ENCODE measurements around the gene TROAP. TPM values are rescaled to one million over a fixed set of nuclear protein-coding genes. Genes with fewer than 3 reads are reported as not detected.

The TROAP gene
- polyA plus RNA-seq, 10 donors: 8.2 to 22.0 (median 11.0) TPM

DNA sequence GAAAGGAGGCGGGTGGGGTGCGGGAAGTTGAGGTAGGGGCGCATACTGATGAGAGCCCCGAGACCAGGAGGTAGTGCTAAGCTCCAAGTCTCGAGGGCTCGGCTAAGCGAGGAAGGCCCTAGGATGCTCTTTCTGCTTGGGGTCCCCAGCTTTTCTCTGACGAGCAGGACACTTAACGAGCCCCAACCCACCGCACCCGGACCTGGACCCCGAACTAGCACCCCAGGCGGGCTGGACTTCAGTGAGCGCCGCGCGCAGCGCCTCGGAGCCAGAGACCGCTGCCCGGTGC lies 18.7 kb downstream of the TROAP start:
- DNase-seq: no peak

DNA sequence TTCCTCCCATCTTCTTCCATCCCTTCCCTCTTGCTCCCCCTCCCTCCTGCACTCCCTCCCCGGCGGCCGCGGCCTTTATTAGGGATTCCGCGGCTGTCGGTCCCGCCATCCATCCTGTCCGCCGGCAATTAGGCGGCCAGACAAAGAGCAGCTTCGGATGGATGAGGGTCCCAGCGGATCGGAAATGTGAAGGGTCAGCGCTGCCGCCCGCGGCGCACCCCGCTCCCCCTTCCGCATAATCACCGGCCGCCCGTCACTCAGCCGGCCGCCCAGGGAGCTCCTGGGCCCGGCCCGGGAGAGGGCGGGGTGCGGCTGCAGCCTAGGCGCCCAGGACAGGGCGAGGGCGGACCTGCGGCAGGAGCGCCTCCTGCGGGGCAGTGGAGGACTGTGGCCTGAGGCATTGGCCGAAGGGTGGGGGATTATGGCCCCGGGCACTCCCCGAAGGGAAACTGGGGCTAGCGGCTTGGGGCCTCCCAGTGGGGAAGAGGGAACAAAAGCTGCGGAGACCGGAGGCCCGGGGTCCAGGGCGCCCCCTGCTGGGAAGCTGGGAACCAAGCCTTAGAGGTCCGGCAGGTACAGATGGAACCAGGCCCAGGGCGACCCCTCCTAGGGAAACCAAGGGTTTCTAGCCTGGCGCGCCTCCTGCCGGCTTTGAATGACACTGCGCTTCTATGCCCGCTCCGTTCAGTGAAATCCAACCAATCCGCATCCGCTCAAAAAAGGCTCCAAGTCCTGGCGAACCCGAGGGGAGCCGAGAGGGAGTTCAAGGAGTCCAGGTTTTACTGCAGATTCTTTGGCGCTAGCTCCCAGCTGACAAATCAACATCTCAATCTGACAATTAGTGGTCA lies 19.2 kb downstream of the TROAP start:
- DNase-seq: peak; percentile 61 to 81 (median 61)

DNA sequence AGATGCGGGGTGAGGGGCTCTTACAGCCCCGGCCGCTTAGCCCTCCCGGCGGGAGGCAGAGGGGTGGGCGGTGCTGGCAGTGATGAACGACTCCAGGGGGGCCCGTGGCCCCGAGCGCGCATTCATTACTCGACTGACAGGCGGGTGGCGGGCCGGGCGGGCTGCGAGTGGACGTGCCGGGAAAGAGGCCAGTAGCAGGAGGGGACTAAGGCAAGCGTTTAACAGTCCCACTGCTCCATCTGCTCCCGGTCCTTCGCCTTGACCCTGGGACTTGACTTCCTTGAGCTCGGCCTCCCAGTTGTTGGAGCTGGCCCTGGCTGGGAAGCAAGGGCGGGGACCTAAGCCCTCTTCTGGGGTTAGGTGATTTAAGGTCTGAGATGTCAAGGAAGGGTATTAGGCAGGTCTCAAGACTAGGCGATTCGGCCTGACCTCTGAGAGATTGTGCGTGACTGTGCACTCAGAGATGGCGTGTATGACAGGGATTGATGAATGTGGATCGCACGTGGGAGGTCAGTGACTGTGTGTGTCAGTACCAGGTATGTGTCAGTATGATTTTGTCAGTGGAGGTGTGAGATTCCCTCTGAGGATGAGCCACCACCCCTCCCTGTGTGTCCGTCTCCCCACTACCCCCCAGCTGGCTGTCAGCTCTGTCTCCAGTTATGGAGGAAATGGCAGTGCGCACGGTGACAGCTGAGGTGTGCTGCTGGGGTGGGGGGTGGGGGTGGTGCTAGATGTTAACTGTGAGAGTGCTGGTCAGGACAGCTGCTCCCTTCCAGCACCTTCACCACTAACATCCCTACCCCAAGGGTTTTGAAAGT lies 20.1 kb downstream of the TROAP start:
- DNase-seq: peak in 1 of 3 donors; percentile 67

DNA sequence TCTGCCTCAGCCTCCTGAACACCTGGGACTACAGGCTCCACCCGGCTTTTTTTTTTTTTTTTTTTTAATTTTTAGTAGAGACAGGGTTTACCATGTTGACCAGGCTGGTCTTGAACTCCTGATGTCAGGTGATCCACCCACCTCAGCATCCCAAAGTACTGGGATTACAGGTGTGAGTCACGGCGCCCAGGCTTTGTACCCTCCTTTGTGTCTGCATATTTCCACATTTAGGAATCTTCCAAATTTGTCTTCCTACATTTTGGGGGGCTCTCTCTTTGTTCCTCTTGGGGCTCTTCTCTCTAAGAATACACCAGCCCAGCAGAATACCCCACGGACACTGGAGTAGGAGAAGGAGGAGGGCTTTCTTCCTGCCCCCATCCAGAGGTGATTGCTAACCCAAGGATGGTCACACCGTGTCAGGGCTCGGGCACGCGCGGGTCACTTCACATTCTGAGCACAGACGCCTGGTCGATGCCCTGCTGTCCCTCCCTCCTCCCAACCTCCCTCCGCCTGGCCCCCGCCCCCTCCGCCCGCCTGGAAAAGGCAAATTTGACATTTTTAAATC lies 21.5 kb downstream of the TROAP start:
- peak in 1 of 3 donors; percentile 6 for DNase-seq

DNA sequence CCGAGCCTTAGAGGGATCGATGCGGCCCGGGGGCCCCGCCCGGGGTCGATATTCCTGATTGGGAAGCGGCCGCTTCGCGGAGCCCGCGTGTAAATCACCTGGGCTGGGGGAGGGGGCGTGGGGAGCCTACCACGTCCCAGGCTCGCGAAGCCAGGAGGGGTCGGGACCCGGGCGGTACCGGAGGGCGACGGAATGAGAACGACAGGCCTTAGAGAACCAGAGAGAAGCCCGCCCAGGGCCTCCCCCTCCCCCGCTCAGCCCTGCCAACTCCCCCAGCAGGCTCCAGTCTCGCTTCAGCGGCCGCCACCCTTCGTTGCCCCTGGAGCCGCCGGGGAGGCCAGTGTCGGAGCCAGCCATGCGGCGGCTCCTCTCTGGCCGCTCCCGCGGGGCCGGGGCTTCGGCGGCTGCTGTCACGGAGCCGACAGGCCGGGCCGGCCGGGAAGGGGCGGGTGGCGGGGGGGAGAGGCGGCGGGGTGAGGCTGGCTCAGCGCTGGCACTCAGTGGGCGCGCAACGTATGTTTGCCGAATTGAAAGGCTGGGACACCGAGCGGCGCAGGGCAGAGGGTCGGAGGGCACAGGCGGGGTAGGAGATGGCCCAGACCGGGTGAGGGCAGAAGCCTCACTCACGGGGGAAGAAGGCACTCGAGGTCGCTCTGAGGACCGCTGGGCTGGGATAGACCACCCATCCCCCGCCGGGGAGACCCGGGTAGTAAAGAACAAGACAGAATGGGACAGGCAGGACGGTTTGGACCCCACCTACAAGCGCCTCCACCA lies 22.2 kb downstream of the TROAP start:
- peak in 1 of 3 donors; percentile 60 for DNase-seq

DNA sequence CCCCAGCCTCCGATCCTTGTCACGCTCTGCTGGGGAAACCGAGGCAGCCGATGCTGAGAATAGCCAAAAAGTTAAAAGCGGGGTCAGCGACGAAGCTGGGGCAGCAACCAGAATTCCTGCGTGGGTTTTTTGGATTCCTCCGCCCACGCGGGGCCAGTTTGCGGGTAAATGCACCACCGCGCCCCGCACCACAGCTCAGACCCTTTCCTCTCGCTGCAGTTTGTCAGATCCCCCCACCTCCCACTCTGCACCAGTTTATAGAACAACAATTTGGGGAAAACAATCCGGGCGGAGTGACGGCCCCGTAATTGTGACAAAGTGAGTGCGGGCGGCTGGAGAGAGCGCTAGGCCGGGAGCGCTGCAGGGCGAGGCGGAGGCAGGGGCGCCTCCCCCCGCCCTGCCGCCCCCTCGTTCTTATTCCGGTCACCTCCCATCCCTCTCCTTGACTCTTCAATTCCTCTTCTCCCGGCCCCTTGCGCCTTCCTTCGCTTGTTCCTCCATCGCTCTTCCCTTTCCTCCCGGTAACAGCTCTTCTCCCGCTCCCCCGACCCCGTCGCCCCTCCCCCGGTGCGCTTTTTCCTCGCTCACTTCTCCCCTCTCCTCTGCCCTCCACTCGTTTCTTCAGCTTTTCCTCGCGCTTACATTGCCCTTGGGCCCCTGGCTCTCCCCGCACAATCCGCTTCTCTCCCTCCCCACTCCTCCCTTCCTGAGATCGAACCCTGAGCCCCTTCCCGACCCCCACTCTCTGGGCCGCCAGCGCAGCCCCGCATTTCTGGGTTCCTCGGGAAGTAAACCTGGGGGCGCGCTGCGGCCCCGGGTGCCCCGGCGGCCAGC lies 23.0 kb downstream of the TROAP start:
- DNase-seq: peak in 1 of 3 donors; percentile 37

DNA sequence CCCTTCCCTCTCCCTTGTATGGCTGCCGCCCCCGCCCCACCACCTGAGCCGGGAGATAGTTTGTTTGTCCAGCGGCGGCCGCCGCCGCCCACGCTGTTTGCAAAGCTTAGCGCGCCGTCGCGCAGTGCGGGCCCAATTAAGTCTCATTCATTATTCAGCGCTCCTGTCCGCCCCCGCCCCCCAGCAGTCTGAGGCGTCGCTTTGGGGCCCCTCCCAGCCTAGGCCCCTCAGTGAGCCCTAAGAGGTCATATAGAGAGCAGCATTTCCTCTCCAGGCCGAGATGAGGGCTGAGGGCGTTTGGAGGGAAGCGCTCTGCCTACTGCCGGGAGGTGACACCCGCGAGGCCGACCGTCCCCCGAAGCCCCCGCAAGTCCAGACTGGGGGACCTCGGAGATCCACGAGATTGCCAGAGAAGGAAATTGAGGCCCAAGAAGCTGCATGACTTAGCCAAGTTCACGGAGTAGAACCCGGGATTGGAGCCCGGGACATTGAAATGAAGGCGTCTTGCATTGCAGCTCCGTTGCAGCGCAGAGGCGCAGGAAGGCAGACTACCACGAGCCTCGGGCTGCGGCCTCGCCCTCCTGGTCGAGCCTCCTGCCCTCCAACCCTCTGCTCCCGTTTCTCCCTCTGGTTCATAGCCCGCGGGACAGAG lies 23.7 kb downstream of the TROAP start, which contains the start of gene DNAJC22:
Gene DNAJC22, plus strand, starts transcription at position 230 of the 652 bp plus-strand sequence. CDS start 1,985 bp downstream, outside the sequence.
- DNase-seq: peak in 1 of 3 donors; percentile 56

DNA sequence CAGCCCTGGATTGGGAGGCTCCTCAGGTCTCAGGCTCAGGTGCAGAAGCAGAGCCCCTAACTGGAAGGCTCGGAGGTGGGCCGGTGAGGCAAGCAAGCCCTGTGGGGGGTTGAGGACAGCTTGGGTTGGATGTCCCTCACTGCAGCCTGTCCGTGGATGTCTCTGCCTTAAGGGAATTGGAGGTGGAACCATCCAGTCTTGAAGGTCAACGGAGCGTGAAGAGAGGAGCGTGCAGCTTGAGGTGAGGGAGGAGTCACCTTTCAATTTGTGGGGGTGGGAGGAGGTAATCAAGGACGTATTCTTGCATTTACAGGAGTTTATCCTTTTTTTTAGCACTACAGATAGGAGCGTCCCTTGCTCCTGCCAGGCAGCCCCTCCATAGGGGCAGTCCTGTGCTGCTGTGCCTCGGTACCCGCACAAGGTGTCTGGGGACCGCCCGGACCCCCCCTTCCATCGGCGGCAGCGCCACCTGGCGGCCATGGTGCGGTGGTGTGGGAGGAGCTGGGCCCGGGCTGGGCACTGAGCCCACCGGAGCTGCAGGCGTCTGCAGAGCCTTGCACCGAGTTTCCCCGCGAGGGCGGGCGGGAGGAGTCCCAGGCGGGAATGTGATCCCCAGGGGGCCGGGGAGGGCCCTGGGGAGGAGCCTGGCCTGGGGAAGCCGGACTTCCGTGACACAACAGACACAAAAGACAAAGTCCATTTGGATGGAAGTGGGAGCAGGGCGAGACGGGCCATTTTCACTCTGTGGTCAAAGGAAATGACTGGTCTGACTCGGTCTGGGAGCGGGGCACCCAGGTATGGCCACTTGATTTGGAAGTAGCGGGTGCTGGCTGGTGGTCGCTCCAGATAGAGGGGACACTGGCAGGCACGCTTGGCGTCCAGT lies 24.5 kb downstream of the TROAP start:
- peak; percentile 49 to 81 (median 65) for DNase-seq

DNA sequence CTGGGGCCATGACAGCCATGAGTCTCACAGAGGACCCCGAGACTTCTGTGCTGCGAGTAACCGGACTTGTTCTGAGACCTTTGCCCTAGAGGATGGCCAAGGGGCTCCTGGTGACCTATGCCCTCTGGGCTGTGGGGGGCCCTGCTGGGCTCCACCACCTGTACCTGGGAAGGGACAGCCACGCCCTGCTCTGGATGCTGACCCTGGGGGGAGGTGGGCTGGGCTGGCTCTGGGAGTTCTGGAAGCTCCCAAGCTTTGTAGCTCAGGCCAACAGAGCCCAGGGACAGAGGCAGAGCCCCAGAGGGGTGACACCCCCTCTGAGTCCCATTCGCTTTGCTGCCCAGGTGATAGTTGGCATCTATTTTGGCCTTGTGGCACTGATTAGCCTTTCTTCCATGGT lies 25.7 kb downstream of the TROAP start:
- DNase-seq: no peak

DNA sequence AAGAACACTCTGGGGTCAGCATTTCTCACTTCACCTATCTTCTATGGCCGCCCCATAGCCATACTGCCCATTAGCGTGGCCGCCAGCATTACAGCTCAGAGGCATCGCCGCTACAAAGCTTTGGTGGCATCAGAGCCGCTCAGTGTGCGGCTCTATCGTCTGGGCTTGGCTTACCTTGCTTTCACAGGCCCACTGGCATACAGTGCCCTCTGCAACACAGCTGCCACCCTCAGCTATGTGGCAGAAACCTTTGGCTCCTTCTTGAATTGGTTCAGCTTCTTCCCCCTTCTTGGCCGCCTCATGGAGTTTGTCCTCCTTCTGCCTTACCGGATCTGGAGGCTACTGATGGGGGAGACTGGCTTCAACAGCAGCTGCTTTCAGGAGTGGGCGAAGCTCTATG lies 26.2 kb downstream of the TROAP start:
- DNase-seq: no peak

DNA sequence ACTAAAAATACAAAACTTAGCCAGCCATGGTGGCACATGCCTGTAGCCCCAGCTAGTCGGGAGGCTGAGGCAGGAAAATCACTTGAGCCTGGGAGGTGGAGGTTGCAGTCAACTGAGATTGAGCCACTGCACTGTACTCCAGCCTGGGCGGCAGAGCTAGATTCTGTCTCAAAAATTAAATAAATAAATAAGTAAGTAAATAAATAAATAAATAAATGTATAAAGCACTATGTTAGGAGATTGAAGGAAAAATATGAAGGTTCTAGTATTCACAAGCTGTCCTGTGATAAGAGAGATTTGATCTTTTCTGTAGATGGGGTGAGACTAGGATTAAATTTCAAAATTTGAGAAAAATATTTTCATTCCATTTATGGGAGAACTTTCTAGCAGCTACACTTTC lies 29.3 kb downstream of the TROAP start:
- no peak for DNase-seq

DNA sequence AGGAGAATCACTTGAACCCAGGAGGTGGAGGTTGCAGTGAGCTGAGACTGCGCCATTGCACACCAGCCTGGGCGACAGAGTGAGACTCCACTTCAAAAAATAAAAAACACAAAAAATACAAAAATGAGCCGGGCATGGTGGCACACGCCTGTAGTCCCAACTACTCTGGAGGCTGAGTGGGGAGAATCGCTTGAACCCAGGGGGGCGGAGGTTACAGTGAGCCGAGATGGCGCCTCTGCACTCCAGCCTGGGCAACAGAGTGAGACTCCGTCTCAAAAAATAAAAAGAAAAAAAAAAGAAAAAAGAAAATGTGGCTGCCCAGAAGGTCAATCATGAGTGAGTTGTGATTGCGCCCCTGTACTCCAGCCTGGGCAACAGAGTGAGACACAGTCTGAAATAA lies 32.9 kb downstream of the TROAP start:
- DNase-seq: no peak

DNA sequence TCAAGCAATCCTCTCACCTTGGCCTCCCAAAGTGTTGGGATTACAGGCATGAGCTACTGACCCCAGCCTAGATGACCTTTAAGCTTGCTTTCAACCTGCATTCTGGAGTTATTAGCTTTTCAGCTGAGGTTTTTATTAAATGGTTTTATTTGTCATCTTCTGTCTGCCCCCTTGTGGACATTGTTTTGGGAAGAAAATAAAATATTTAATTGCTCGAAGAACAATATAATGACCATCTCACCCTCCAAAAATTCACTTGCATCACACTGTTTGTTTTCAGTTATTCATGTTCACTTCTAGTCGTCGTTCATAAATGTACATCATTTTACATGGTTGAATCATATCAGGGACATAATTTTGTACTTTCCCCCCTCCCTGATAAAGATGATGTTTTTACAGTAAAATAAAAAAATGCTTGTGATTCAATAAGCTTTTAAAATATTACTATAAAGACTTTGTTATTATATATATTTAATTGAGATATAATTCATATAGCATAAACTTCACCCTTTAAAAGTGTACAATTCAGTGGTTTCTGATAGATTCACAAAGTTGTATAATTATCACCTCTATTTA lies 34.1 kb downstream of the TROAP start:
- DNase-seq: peak in 2 of 3 donors; percentile 30 to 55

DNA sequence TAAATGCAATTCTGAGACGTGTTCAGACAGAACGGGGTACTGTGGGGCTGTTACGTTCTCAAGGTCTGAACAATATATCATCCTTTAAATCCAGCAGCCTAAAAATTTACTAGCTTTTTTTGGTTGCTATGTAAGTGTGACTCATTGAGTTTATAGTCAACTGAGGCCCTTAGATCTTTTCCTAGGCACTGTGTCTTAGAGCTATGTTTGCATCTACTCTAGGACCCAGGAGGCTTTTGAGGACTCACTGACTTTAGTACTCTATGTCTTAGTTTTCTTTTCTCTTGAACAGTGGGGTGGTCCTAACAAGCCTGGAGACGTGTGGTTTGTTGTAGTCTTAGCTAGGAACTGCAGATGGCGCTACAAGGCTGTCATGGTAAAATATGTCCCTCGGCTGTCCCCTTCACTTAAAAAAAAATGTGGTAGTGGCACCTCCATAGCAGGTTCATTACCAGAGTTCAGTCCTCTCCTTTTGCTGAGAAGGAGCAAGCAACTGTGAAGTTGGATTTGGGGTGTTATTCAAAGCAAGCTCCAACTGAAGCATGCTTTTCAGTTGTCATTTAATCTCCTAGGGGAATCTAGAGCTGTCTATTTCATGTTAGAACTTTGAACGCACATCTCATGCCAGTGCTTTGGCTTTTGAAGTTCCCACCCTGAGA lies 35.6 kb downstream of the TROAP start:
- peak; percentile 53 to 81 (median 74) for DNase-seq

DNA sequence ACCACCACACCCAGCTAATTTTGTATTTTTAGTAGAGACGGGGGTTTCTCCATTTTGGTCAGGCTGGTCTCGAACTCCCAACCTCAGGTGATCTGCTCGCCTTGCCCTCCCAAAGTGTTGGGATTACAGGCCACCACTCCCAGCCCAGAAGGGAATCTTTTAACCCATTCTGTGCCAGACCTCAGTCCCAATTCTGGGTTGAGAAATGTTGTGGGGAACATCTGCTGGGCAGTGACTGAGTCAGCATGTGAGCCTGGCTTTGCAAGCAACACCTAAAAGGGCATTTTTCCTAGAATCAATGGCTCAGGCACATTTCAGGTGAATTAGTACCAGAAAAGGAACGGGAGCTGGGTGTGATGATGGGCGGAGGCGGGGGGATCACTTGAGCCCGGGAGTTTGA lies 36.6 kb downstream of the TROAP start:
- DNase-seq: no peak

DNA sequence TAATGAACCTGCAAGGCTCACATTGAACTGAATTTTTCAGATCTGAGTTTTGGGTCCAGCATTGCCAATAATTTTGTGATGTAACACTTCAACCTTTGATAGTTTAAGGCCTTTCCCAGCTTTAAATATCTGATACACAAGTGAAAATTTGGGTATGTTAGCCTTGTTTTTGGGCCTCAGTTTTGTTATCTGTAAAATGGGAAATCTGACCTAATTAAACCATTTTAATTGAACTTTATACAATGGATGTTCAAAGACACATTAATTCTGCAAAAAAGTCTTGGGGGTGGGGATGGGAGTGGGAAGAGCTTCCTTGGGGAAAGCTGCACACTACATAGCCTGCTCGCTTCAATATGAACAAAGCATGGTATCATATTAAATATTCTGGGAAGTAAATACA lies 39.0 kb downstream of the TROAP start:
- DNase-seq: no peak

DNA sequence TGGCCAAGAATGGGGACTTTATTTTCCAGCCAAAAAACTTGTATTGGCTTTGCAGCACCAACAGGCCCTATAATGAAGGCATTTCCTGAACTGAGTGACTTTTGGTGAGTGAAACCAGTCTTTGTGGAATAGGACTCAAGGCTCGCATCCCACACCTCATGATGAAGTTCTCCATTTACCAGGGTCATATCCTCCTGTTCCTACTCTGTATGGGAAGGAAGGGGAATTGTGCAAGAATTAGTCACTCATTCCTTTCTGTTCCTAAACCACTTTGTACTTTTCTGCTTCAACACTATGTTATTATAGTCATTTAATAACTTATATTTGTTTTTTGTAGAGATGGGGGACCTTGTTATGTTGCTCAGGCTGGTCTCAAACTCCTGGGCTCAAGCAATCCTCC lies 41.9 kb downstream of the TROAP start:
- DNase-seq: no peak

DNA sequence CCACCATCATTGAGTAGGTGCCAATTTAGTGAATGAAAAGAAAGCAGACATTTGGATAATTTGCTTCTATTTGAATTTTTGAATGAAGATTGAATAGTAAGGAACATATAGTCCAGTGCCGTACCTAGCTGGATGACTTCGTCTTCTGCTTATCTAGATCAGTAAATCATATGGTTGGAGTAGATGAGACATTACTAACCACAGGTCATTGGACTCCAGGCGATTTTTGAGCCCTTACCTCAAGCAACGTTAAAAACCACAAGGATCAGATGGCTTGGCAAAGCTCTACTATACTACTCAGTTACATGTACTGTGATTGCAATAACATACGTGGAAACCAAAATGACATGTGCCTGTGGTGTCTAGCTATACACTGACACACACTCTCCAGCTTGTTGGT lies 42.5 kb downstream of the TROAP start:
- DNase-seq: no peak
